Measurements from ENCODE around the gene TIAM1. TPM values are rescaled to one million over a fixed set of nuclear protein-coding genes. Genes with fewer than 3 reads are reported as not detected.

TIAM1 gene
- total and polyA plus RNA-seq, 9 donors, result 3.6 to 26.7 (median 7.1) TPM

- Histone ChIP-seq H3K36me3 (no peaks in the 10 kb centered on the region), H3K27me3 (no peaks in the 10 kb centered on the region), H3K9me3 (no peaks in the 10 kb centered on the region), H3K27ac (no peak overlapping the region), H3K4me3 (no peak overlapping the region), H3K4me1 (ENCODE audit: insufficient read depth) (no peaks in the 10 kb centered on the region)
- intact Hi-C loops (cut with DNase I), result no loop called here
- no peak for DNase-seq
- no peak for TF ChIP-seq POLR2A (IDR thresholded peaks at IDR 0.05)
- TF ChIP-seq CTCF (IDR thresholded peaks at IDR 0.05), result no peak
- no peak for TF ChIP-seq EP300 (IDR thresholded peaks at IDR 0.05)
- 29 to 38% (median 35%) methylated on average over 3 of the region's 3 CpGs for WGBS, 3 donors
These were observed 90.4 kb downstream of the TIAM1 start for GRCh38 chr21:31253684-31254083.

- Histone ChIP-seq H3K36me3 (no peaks in the 10 kb centered on the region), H3K4me3 (no peak overlapping the region), H3K27ac (no peak overlapping the region), H3K27me3 (no peaks in the 10 kb centered on the region), H3K4me1 (ENCODE audit: insufficient read depth) (no peaks in the 10 kb centered on the region), H3K9me3 (no peaks in the 10 kb centered on the region)
- intact Hi-C loops (cut with DNase I), result no loop called here
- WGBS, 3 donors, result 53 to 62% (median 60%) methylated on average over 6 of the region's 6 CpGs
- TF ChIP-seq CTCF (IDR thresholded peaks at IDR 0.05) (no peak), POLR2A (IDR thresholded peaks at IDR 0.05) (no peak), EP300 (IDR thresholded peaks at IDR 0.05) (no peak)
- no peak for DNase-seq
These were observed 91.5 kb downstream of the TIAM1 start for GRCh38 chr21:31252611-31253010.

- no peak overlapping the region for H3K4me3 ChIP-seq
- intact Hi-C loops (cut with DNase I), result no loop called here
- TF ChIP-seq CTCF (IDR thresholded peaks at IDR 0.05), result no peak
- TF ChIP-seq POLR2A (IDR thresholded peaks at IDR 0.05), result no peak
- no peak for TF ChIP-seq EP300 (IDR thresholded peaks at IDR 0.05)
- no peaks in the 10 kb centered on the region for H3K36me3 ChIP-seq
- H3K27ac ChIP-seq, result no peak overlapping the region
- no peaks in the 10 kb centered on the region for H3K4me1 ChIP-seq (ENCODE audit: insufficient read depth)
- DNase-seq, result no peak
- H3K27me3 ChIP-seq, result no peaks in the 10 kb centered on the region
- H3K9me3 ChIP-seq, result no peaks in the 10 kb centered on the region
- 90 to 93% (median 93%) methylated on average over 14 of the region's 14 CpGs for WGBS, 3 donors
These were observed 92.0 kb downstream of the TIAM1 start for GRCh38 chr21:31252091-31252490.

GRCh38 chr21:31251686-31252085 lies 92.4 kb downstream of the TIAM1 start:
- no peaks in the 10 kb centered on the region for H3K4me1 ChIP-seq (ENCODE audit: insufficient read depth)
- H3K9me3 ChIP-seq, result no peaks in the 10 kb centered on the region
- no peaks in the 10 kb centered on the region for H3K36me3 ChIP-seq
- H3K27ac ChIP-seq, result no peak overlapping the region
- intact Hi-C loops (cut with DNase I), result no loop called here
- H3K4me3 ChIP-seq, result no peak overlapping the region
- H3K27me3 ChIP-seq, result no peaks in the 10 kb centered on the region
- 92 to 97% (median 96%) methylated on average over 28 of the region's 28 CpGs for WGBS, 3 donors
- TF ChIP-seq CTCF (IDR thresholded peaks at IDR 0.05), result no peak
- TF ChIP-seq POLR2A (IDR thresholded peaks at IDR 0.05), result no peak
- no peak for TF ChIP-seq EP300 (IDR thresholded peaks at IDR 0.05)
- no peak for DNase-seq

- Histone ChIP-seq H3K4me3 (no peak overlapping the region), H3K27me3 (no peaks in the 10 kb centered on the region), H3K36me3 (no peaks in the 10 kb centered on the region), H3K27ac (no peak overlapping the region), H3K9me3 (no peaks in the 10 kb centered on the region), H3K4me1 (ENCODE audit: insufficient read depth) (no peaks in the 10 kb centered on the region)
- intact Hi-C loops (cut with DNase I), result no loop called here
- WGBS, 3 donors, result 85 to 92% (median 87%) methylated on average over 2 of the region's 2 CpGs
- no peak for TF ChIP-seq CTCF (IDR thresholded peaks at IDR 0.05)
- no peak for TF ChIP-seq POLR2A (IDR thresholded peaks at IDR 0.05)
- no peak for TF ChIP-seq EP300 (IDR thresholded peaks at IDR 0.05)
- DNase-seq, result no peak
These were observed 95.5 kb downstream of the TIAM1 start for GRCh38 chr21:31248598-31248997.
